Left lung (tissue), 10 donors: Measurements from ENCODE around the gene DDX56. TPM values are rescaled to one million over a fixed set of nuclear protein-coding genes. Genes with fewer than 3 reads are reported as not detected.
A peak's percentile ranks its signal among the peaks of the same experiment; 100 is the strongest.

Experiments used
- ATAC-seq: fragments of 200-7000 bp; cut with Tn5 transposase; one replicate; pipeline ENCODE4 v1.9.1; 2020; ENCODE audit warnings: moderate library complexity
- DNase-seq, 4 donors: peaks; one replicate each; pipeline ENCODE4 v3.0.0-alpha.2; 2013 to 2020
- H3K27ac ChIP-seq, 2 donors: fragments of 200-600 bp; sonication (generic) in 1 of 2; one replicate each; pipeline versions ENCODE4 v1.5.0 to v1.8.0; 2020 to 2021
- H3K27me3 ChIP-seq, 2 donors: fragments of 200-600 bp; sonication (generic) in 1 of 2; one replicate each; pipeline versions ENCODE4 v1.5.0 to v1.8.0; 2020 to 2021
- H3K36me3 ChIP-seq, 2 donors: fragments of 200-600 bp; sonication (generic) in 1 of 2; one replicate each; pipeline versions ENCODE4 v1.5.0 to v1.8.0; 2020 to 2021
- H3K4me1 ChIP-seq, 2 donors: fragments of 200-600 bp; one replicate each; pipeline ENCODE4 v1.8.0; 2021
- H3K4me3 ChIP-seq, 2 donors: fragments of 200-600 bp; sonication (generic) in 1 of 2; one replicate each; pipeline versions ENCODE4 v1.5.0 to v1.8.0; 2020 to 2021; ENCODE audit warnings: mild to moderate bottlenecking in 1 of 2
- H3K9me3 ChIP-seq, 2 donors: fragments of 200-600 bp; sonication (generic) in 1 of 2; one replicate each; pipeline versions ENCODE4 v1.5.0 to v1.8.0; 2020 to 2021
- intact Hi-C, 2 donors: fragments of 100-400 bp; cut with DNase I; formaldehyde crosslinking; loops; one replicate each; pipeline versions ENCODE4 v1.11.2 to v1.14.2; 2022
- polyA plus RNA-seq, 6 donors: library from polyadenylated mRNA; unstranded; fragments of 120-200 nt; gene quantifications; one replicate each; pipeline ENCODE4 v1.2.1, GENCODE V29; 2013; ENCODE audit not compliant: insufficient read length in 6 of 6
- total RNA-seq, 2 donors: library from RNA; stranded (reverse); fragmentation: NEBNext Ultra II Directional; extraction: Animal tissue kit (Norgen Biotek cat#: 25700); gene quantifications; one replicate each; pipeline ENCODE4 v1.2.1, GENCODE V29; 2021
- TF ChIP-seq, protein P1 (sequence below), 2 donors: fragments of 200-600 bp; sonication (generic) in 1 of 2; IDR thresholded peaks; one replicate each; pipeline versions ENCODE4 v1.5.0 to v1.8.0; 2021; ENCODE audit warnings: antibody characterized with exemption in 2 of 2
- donor health status: DM: no; HTN: yes; CAD: no.
- donor health status: DM: no; HTN: no; CAD: no.

Gene DDX56
- total and polyA plus RNA-seq, 8 donors: 43.1 to 86.1 (median 70.8) TPM

DNA sequence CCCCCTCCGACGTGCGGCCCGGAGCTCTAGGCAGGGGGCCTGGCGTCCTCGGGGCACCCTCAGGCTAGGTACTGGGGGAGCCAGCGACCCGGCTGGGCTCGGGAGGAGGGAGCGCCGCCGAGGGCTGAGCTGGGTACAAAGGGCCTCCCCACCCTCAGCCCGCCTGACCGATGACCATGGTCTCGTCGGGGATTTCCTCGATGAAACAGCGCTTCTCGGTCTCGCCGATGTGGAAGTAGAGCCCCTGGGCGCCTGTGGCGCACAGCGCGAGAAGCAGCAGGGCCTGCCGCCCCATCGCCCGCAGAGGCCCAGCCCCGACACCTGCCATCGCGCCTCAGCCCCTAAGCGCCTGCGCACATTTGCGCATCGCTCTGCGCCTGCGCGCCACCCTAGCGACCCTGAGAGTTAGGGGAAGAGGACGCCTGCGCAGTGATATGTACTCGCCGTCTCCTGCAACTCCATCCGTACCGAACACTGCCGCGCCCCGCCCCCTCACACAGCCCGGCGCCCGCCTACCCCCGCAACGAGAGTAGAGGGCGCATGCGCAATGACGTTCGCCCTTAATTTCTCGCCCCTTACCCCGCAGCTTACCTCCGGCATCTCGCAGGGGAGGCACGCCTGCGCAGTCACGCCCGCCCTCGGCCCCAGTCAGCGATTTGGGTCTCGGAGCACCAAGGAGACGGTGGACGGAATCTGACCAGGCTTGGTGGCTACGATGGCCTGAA lies 8.3 kb upstream of the DDX56 start, which contains the start of gene TMED4:
Gene TMED4, minus strand, starts transcription at position 353 of the 725 bp plus-strand sequence. Its CDS starts 25 bp downstream, at position 328.
- Histone ChIP-seq H3K4me3 (peak within 1 kb of the TSS; percentile 92 to 99), H3K4me1 (peaks cover 7 to 29% of the 10 kb centered on the region in 2 donors), H3K9me3 (no peaks in the 10 kb centered on the region), H3K27me3 (no peaks in the 10 kb centered on the region), H3K36me3 (peaks cover 0 to 33% of the 10 kb centered on the region in 2 donors), H3K27ac (peak within 1 kb of the TSS; percentile 99)
- TF ChIP-seq, protein P1, sequence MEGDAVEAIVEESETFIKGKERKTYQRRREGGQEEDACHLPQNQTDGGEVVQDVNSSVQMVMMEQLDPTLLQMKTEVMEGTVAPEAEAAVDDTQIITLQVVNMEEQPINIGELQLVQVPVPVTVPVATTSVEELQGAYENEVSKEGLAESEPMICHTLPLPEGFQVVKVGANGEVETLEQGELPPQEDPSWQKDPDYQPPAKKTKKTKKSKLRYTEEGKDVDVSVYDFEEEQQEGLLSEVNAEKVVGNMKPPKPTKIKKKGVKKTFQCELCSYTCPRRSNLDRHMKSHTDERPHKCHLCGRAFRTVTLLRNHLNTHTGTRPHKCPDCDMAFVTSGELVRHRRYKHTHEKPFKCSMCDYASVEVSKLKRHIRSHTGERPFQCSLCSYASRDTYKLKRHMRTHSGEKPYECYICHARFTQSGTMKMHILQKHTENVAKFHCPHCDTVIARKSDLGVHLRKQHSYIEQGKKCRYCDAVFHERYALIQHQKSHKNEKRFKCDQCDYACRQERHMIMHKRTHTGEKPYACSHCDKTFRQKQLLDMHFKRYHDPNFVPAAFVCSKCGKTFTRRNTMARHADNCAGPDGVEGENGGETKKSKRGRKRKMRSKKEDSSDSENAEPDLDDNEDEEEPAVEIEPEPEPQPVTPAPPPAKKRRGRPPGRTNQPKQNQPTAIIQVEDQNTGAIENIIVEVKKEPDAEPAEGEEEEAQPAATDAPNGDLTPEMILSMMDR (IDR thresholded peaks at IDR 0.05): no peak
- intact Hi-C loops: loop anchor here in 1 of 2 donors (10.0 kb wide), 2 partner anchors 263 to 343 kb away; partner anchors contain the start of gene H2AZ2
- ATAC-seq: peak; percentile 97
- peak; percentile 99 to 100 (median 100) for DNase-seq

DNA sequence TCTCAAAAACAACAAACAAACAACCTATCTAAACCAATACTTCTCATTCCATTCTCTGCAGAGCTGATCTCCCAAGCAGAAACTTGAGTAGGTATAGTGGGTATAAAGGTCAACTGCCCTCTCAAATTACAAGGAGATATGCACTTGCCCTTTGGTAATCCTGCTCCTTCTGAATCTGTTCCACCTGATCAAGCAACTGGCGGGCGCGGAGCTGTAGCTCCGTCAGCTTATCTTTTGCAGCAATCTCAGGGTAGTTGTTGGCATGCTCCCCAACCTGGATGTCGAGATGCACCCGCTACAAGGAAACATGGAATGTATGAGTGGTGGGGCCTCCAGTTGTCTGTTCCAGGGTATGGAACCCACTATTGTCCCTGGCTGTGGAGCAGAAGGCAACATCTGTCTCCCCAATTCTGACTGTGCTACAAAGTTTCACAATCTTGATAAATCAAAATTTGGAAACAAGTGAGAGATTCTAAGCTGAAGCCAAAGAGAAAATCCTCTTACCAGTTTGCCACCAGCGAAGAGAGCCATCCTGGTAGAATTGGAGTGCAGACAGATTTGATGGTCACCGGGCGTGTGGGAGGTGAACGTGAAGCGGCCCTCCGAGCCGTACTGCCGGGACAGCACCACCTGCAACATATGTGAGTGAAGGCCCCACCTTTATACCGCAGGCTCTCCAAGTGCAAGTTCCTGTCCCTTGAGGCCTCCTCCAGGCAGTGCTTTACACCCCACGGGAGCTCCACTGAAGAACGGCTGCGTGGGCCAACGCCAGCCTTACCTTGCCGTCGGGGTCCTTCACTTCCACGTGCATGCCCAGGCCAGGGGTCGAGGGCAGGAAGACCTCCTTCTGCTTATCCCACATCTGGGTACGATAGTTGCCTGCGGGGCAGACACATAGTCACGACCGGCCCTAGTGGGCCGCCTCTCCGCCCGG lies 7.5 kb upstream of the DDX56 start:
- peaks cover 7 to 29% of the 10 kb centered on the region in 2 donors for H3K4me1 ChIP-seq
- peak in 1 of 4 donors; percentile 41 for DNase-seq
- H3K9me3 ChIP-seq: no peaks in the 10 kb centered on the region
- intact Hi-C loops: loop anchor here in 1 of 2 donors (10.0 kb wide), 2 partner anchors 264 to 344 kb away; partner anchors contain the start of gene H2AZ2
- H3K4me3 ChIP-seq: peak overlapping the region; percentile 92 to 99
- TF ChIP-seq, protein P1 (IDR thresholded peaks at IDR 0.05): no peak
- peak overlapping the region; percentile 81 to 99 for H3K27ac ChIP-seq
- no peaks in the 10 kb centered on the region for H3K27me3 ChIP-seq
- peaks cover 0 to 39% of the 10 kb centered on the region in 2 donors for H3K36me3 ChIP-seq
- peak; percentile 52 for ATAC-seq

DNA sequence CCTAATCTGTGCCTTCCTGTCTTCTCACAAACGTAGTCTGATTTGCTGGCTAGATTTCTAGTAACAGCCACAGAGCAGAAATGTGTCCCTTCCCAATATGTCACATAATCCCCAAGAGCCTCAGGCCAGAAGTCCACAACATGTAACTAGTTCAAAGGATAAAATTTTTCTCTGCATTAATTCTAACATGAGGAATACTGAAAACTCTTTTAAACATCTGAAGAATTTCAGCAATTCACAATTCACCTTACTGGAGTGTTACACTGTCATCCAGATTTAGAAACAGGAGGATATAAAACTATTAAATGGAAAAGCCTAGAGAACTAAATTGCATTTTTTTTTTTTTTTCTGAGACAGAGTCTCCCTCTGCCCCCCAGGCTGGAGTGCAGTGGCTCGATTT lies 2.5 kb upstream of the DDX56 start:
- intact Hi-C loops: no loop called here
- Histone ChIP-seq H3K36me3 (peaks cover 3 to 62% of the 10 kb centered on the region in 2 donors), H3K4me3 (no peak overlapping the region), H3K27ac (no peak overlapping the region), H3K4me1 (peaks cover 21 to 58% of the 10 kb centered on the region in 2 donors), H3K27me3 (no peaks in the 10 kb centered on the region), H3K9me3 (no peaks in the 10 kb centered on the region)
- ATAC-seq (no peak), DNase-seq (no peak)
- TF ChIP-seq, protein P1 (IDR thresholded peaks at IDR 0.05): no peak

DNA sequence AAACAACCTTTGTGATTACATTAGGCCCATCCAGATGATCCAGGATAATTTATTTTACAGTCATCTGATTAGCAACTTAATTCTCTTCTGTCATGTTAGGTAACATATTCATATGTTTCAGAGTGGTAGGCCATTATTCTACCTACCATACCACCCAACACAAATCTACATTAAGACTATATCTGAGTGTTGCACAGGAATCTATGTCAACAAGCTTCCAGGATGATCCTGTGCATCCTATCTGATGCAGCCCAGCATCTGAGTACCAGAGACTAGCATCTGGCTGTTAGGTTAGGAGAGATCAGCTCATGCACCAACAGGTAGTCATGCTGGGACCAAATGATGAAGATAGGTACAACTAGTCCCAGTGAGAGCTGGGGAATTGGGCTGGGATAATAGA lies 1.3 kb upstream of the DDX56 start:
- DNase-seq: no peak
- TF ChIP-seq, protein P1 (IDR thresholded peaks at IDR 0.05): no peak
- intact Hi-C loops: no loop called here
- Histone ChIP-seq H3K4me3 (peak overlapping the region in 1 of 2 donors; percentile 99), H3K4me1 (peaks cover 15 to 46% of the 10 kb centered on the region in 2 donors), H3K27ac (no peak overlapping the region), H3K9me3 (no peaks in the 10 kb centered on the region), H3K36me3 (peaks cover 3 to 67% of the 10 kb centered on the region in 2 donors), H3K27me3 (no peaks in the 10 kb centered on the region)
- ATAC-seq: no peak
